ENCODE data around the gene RIC1.

DNA sequence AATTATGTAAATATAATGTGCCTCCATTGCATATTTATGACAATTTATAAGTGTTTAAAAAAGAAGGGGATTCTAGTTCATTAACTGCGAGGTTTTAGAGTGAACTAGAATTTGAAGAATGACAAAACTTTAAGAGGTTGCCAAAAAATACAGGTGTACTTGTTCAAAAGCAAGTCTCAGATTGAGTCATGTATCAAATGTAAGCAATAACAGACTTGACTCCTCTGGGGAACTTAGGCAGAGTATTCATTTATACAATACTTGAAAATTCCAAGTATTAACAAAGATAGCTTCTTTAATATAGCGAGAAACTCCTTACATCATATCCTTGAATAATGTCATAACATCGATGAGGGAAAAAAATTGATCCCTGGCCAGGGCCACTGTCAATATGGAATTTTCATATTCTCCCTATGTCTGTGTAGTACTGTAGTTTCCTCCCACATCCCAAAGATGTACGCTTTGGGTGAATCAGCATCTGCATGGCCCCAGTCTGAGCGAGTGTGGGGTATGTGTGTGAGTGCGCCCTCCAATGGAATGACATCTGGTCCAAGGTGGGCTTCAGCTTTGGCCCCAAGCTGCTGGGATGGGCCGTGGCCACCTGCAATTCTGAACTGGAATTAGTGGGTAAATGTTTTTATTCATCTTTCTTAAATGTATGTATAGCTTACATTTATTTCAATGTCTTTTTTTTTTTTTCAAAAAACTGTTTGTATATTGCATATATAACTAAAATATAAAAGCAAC is 70.1 kb downstream of the RIC1 start:
- TF ChIP-seq CTCF (IDR thresholded peaks at IDR 0.05; ENCODE audit: low read length): 0 out of 2 replicates have a peak, but pooled peaks have one; percentile 10
- no peak for TF ChIP-seq EZH2 (IDR thresholded peaks at IDR 0.05; ENCODE audit: borderline replicate concordance, low read length)
